Natural killer cell (primary cell): Measurements from ENCODE around the gene NDUFV1. TPM values are rescaled to one million over a fixed set of nuclear protein-coding genes. Genes with fewer than 3 reads are reported as not detected.

Experiments used
- ATAC-seq, 3 donors: fragments of 150-1000 bp in 2 of 3; fragments of 200-7000 bp in 1 of 3; cut with Tn5 transposase; 1 replicate in 1 of 3; 2 replicates in 2 of 3; pipeline ENCODE4 v1.10.0; 2021; ENCODE audit warnings: mild to moderate bottlenecking in 2 of 3, moderate library complexity in 2 of 3
- DNase-seq, 2 donors: peaks; one replicate each; pipeline versions ENCODE4 v3.0.0 to v3.0.0-alpha.2; 2013 to 2021; ENCODE audit warnings: mixed read lengths in 1 of 2
- H3K27ac ChIP-seq: one replicate; pipeline ENCODE4 v1.5.1; 2013; ENCODE audit warnings: mild to moderate bottlenecking, low read length
- H3K27me3 ChIP-seq: one replicate; pipeline ENCODE4 v1.6.1; 2013; ENCODE audit warnings: low read length; ENCODE audit not compliant: control insufficient read depth, insufficient read depth
- H3K36me3 ChIP-seq: one replicate; pipeline ENCODE4 v1.6.1; 2013; ENCODE audit warnings: low read length; ENCODE audit not compliant: control insufficient read depth, insufficient read depth
- H3K4me1 ChIP-seq: one replicate; pipeline ENCODE4 v1.6.1; 2013; ENCODE audit warnings: low read length; ENCODE audit not compliant: control insufficient read depth, insufficient read depth
- H3K4me3 ChIP-seq: one replicate; pipeline ENCODE4 v1.5.1; 2013; ENCODE audit warnings: low read length
- H3K9me3 ChIP-seq: one replicate; pipeline ENCODE4 v1.6.1; 2013; ENCODE audit warnings: low read length; ENCODE audit not compliant: control insufficient read depth, insufficient read depth
- H3K27ac Mint-ChIP-seq, 2 donors: one replicate each; pipeline ENCODE4 v1.8.0; 2022; ENCODE audit warnings: mild to moderate bottlenecking in 2 of 2, mixed read lengths in 2 of 2, moderate library complexity in 1 of 2
- H3K27me3 Mint-ChIP-seq, 2 donors: one replicate each; pipeline ENCODE4 v1.8.0; 2022; ENCODE audit warnings: low read depth in 2 of 2, mixed read lengths in 2 of 2
- H3K36me3 Mint-ChIP-seq: one replicate; pipeline ENCODE4 v1.8.0; 2022; ENCODE audit warnings: mixed read lengths
- H3K4me1 Mint-ChIP-seq, 2 donors: one replicate each; pipeline ENCODE4 v1.8.0; 2022; ENCODE audit warnings: mixed read lengths in 2 of 2
- H3K4me3 Mint-ChIP-seq: one replicate; pipeline ENCODE4 v1.8.0; 2022; ENCODE audit warnings: mild to moderate bottlenecking, moderate library complexity, mixed read lengths
- H3K9me3 Mint-ChIP-seq, 2 donors: one replicate each; pipeline ENCODE4 v1.8.0; 2022; ENCODE audit warnings: mixed read lengths in 2 of 2
- WGBS: methylation state at CpG from one replicate; pipeline ENCODE4 v1.1.7; 2013; ENCODE audit warnings: missing lambda C conversion rate; ENCODE audit not compliant: insufficient coverage; 5-methylcytosine and 5-hydroxymethylcytosine counted together
- intact Hi-C: fragments of 100-400 bp; cut with micrococcal nuclease; formaldehyde crosslinking; loops from one replicate; pipeline ENCODE4 v1.14.2; 2022
- total RNA-seq, 4 donors: library from RNA; stranded (reverse); fragments of 120-200 nt in 1 of 4; gene quantifications; one replicate each; pipeline versions ENCODE4 v1.2.3 to v1.2.4, GENCODE V29; 2013 to 2022
- TF ChIP-seq, protein P1 (sequence below): fragments of 200-600 bp; IDR thresholded peaks from one replicate; pipeline ENCODE4 v1.8.0; 2022; ENCODE audit warnings: antibody characterized with exemption

NDUFV1 gene
- total RNA-seq, 3 donors from 2014 or later (not counting 1 experiment from before 2014, with no cell fraction given), result 346 to 393 (median 360) TPM

DNA sequence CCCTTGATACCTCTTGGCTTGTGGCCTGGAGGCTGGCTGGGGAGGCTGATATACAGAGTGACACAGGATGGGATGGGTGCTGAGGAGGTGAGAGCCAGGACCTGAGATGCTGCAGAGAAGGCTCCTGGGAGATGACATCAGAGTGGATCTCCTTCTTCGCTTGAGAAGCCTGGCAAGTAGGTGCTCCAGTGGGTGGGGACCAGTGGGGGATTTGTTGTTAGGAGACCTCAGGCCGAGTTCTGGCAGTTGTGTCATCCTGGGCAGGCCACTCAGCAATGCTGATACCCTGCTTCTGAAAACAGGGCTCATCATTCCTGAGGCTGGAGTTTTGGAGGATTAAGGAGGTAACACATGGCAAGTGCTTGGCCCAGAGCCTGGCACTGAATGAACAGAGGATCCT is 1.9 kb upstream of the NDUFV1 start:
- Mint-ChIP-seq H3K9me3 (no peaks in the 10 kb centered on the region), H3K4me1 (peaks cover 25 to 31% of the 10 kb centered on the region in 2 donors), H3K36me3 (no peaks in the 10 kb centered on the region), H3K27ac (no peak overlapping the region), H3K27me3 (no peaks in the 10 kb centered on the region), H3K4me3 (peak overlapping the region; percentile 70)
- TF ChIP-seq, protein P1, sequence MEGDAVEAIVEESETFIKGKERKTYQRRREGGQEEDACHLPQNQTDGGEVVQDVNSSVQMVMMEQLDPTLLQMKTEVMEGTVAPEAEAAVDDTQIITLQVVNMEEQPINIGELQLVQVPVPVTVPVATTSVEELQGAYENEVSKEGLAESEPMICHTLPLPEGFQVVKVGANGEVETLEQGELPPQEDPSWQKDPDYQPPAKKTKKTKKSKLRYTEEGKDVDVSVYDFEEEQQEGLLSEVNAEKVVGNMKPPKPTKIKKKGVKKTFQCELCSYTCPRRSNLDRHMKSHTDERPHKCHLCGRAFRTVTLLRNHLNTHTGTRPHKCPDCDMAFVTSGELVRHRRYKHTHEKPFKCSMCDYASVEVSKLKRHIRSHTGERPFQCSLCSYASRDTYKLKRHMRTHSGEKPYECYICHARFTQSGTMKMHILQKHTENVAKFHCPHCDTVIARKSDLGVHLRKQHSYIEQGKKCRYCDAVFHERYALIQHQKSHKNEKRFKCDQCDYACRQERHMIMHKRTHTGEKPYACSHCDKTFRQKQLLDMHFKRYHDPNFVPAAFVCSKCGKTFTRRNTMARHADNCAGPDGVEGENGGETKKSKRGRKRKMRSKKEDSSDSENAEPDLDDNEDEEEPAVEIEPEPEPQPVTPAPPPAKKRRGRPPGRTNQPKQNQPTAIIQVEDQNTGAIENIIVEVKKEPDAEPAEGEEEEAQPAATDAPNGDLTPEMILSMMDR, result no peak
- intact Hi-C loops, result loop anchor here (5.0 kb wide), 1 partner anchor 33 kb away; no protein-coding TSS in a partner anchor
- no peaks in the 10 kb centered on the region for H3K27me3 ChIP-seq
- ATAC-seq (no peak), DNase-seq (no peak)
- H3K4me3 ChIP-seq, result no peak overlapping the region
- peaks cover 41% of the 10 kb centered on the region for H3K4me1 ChIP-seq
- H3K36me3 ChIP-seq, result peaks cover 15% of the 10 kb centered on the region
- 90% methylated on average over 2 of the region's 2 CpGs for WGBS
- no peak overlapping the region for H3K27ac ChIP-seq
- H3K9me3 ChIP-seq, result no peaks in the 10 kb centered on the region

DNA sequence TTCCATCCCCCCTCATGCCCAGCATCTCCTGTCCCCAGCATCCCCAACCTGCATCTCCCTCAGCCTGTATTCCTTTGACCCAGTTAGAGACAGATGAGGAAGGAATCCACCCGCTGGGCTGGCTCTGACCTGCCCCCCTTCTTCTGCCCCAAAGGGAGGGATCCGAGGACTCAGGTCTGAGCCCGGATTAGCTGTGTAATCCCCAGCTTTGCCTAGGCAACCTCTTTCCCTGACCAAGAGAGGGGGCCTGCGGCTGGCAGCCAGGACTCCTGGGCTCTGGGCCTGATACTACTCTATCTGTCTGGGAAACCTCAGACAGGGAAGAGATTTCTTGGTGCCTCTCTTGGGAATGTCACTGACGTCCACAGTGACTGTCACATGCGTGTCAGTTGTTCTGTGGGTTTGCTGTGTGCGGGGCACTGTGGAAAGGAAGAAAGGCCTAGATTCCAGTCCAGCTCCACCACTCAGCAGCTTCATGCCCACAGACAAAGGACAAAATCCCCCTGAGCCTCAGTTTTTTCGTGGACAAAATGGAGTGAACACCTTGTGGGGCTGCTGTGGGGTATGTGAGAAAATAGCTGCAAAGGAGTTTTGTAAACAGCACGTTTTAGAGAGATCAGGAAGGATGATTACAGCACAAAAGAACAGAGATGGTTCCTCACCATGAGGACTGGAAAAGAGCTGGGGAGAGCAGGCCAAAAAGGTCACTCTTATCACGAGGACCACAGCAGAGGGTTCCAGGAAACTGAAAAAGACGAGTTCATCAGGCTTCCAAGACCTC is 1.3 kb upstream of the NDUFV1 start:
- H3K27ac ChIP-seq, result no peak overlapping the region
- H3K9me3 Mint-ChIP-seq, result no peaks in the 10 kb centered on the region
- DNase-seq, result no peak
- no peak overlapping the region for H3K27ac Mint-ChIP-seq
- peaks cover 19 to 25% of the 10 kb centered on the region in 2 donors for H3K4me1 Mint-ChIP-seq
- H3K27me3 Mint-ChIP-seq, result no peaks in the 10 kb centered on the region
- H3K36me3 ChIP-seq, result peaks cover 19% of the 10 kb centered on the region
- 83% methylated on average over 9 of the region's 11 CpGs for WGBS
- H3K4me3 ChIP-seq, result no peak overlapping the region
- no peak for ATAC-seq
- H3K4me1 ChIP-seq, result peaks cover 36% of the 10 kb centered on the region
- intact Hi-C loops, result loop anchor here (5.0 kb wide), 1 partner anchor 33 kb away; no protein-coding TSS in a partner anchor
- TF ChIP-seq, protein P1, result no peak
- no peaks in the 10 kb centered on the region for H3K36me3 Mint-ChIP-seq
- no peaks in the 10 kb centered on the region for H3K27me3 ChIP-seq
- no peaks in the 10 kb centered on the region for H3K9me3 ChIP-seq
- peak overlapping the region; percentile 61 for H3K4me3 Mint-ChIP-seq

DNA sequence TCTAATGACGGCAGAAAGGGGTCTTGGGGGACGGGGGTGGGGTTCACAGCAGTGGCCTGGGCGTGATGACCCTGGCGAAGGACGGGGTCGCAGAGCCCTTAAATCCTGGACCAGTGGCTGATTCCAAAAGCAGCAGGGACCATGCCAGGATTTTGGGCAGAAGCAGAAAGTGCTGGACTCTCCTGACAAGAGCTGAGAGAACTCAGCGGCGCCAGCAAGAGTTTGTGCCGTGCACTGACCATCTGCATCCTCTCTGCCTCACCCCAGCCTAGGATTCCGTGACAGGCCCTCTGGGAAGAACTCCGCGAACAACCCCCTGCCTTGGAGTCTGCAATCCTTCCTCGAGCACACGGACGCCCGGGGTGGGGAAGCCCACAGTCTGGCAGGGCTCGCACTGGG is 644 bp upstream of the NDUFV1 start:
- Mint-ChIP-seq H3K27me3 (no peaks in the 10 kb centered on the region), H3K27ac (peak overlapping the region; percentile 78 to 91), H3K9me3 (no peaks in the 10 kb centered on the region), H3K4me3 (peak overlapping the region; percentile 91), H3K4me1 (peaks cover 12 to 18% of the 10 kb centered on the region in 2 donors), H3K36me3 (no peaks in the 10 kb centered on the region)
- 64% methylated on average over 17 of the region's 17 CpGs for WGBS
- TF ChIP-seq, protein P1, result no peak
- Histone ChIP-seq H3K4me1 (peaks cover 29% of the 10 kb centered on the region), H3K4me3 (peak overlapping the region; percentile 55), H3K36me3 (peaks cover 26% of the 10 kb centered on the region), H3K27me3 (no peaks in the 10 kb centered on the region), H3K27ac (no peak overlapping the region), H3K9me3 (no peaks in the 10 kb centered on the region)
- DNase-seq, result no peak
- no peak for ATAC-seq
- intact Hi-C loops, result loop anchor here (5.0 kb wide), 1 partner anchor 34 kb away; no protein-coding TSS in a partner anchor
